ENCODE data around the gene ST7L.

The ST7L gene

GRCh38 chr1:112614460-112615065 lies 4.4 kb downstream of the ST7L start:
- peak; percentile 27; the same call in 2 of the 3 replicates for ATAC-seq
- TF ChIP-seq CREB5 (CRISPR knock-in tag; IDR thresholded peaks at IDR 0.05; ENCODE audit: low read depth) (no peak), OSR1 (CRISPR knock-in tag; IDR thresholded peaks at IDR 0.05) (no peak), SNAI2 (CRISPR knock-in tag; IDR thresholded peaks at IDR 0.05) (no peak), ZFP30 (CRISPR knock-in tag; IDR thresholded peaks at IDR 0.05) (no peak), ZC3H10 (CRISPR knock-in tag; IDR thresholded peaks at IDR 0.05) (no peak), TCF4 (CRISPR knock-in tag; IDR thresholded peaks at IDR 0.05; ENCODE audit: borderline replicate concordance) (no peak), BACH2 (CRISPR knock-in tag; IDR thresholded peaks at IDR 0.05; ENCODE audit: borderline replicate concordance) (no peak), POU6F1 (CRISPR knock-in tag; IDR thresholded peaks at IDR 0.05; ENCODE audit: borderline replicate concordance, low read depth) (no peak), TSHZ2 (CRISPR knock-in tag; IDR thresholded peaks at IDR 0.05) (no peak), ARNTL (CRISPR knock-in tag; IDR thresholded peaks at IDR 0.05; ENCODE audit: borderline replicate concordance, low read depth) (no peak), RARB (CRISPR knock-in tag; IDR thresholded peaks at IDR 0.05) (no peak), ZNF8 (CRISPR knock-in tag; IDR thresholded peaks at IDR 0.05) (no peak), GLIS3 (CRISPR knock-in tag; IDR thresholded peaks at IDR 0.05) (no peak), ZFP3 (CRISPR knock-in tag; IDR thresholded peaks at IDR 0.05) (no peak), TOX (CRISPR knock-in tag; IDR thresholded peaks at IDR 0.05; ENCODE audit: borderline replicate concordance) (no peak), ZNF565 (CRISPR knock-in tag; conservative IDR thresholded peaks at IDR 0.05; ENCODE audit: low read depth) (no peak), PPARA (CRISPR knock-in tag; IDR thresholded peaks at IDR 0.05; ENCODE audit: borderline replicate concordance) (no peak)
- TF ChIP-seq, protein P1, sequence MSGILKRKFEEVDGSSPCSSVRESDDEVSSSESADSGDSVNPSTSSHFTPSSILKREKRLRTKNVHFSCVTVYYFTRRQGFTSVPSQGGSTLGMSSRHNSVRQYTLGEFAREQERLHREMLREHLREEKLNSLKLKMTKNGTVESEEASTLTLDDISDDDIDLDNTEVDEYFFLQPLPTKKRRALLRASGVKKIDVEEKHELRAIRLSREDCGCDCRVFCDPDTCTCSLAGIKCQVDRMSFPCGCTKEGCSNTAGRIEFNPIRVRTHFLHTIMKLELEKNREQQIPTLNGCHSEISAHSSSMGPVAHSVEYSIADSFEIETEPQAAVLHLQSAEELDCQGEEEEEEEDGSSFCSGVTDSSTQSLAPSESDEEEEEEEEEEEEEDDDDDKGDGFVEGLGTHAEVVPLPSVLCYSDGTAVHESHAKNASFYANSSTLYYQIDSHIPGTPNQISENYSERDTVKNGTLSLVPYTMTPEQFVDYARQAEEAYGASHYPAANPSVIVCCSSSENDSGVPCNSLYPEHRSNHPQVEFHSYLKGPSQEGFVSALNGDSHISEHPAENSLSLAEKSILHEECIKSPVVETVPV (CRISPR knock-in tag; IDR thresholded peaks at IDR 0.05), result no peak

DNA sequence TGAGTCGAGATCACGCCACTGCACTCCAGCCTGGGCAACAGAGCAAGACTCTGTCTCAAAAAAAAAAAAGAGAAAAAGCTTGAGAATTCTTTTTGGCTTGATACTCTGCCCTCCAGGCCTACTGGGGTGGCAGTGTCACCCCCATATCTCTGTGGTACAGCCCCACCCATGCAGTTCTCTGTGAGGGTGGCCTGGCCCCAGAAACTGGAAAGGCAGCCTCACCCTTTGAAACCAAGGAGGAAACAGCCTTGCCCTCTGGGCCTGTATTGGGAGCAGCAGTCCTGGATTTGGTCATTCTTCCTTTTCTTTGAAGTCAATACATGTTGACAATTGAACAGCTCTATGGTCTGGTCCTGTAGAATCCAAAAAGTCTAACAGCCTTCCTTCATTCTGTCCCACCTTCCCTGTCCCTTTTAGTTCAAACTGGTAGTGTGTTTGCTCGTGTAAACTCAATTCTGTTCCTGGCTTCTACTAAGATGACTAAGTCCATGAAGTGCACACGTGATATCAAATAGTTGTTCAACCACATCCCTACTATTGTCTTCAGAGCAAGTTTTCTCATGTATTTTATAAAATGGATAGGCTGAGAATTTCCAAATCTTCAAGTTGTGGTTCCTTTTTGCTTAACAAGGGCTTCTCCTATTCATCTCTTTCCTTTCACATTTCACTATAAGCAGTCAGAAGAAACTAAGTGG lies 13.2 kb downstream of the ST7L start:
- ATAC-seq, result no peak
- no peak for TF ChIP-seq ESRRG (CRISPR knock-in tag; IDR thresholded peaks at IDR 0.05)
- no peak for TF ChIP-seq ARNTL (CRISPR knock-in tag; IDR thresholded peaks at IDR 0.05; ENCODE audit: borderline replicate concordance, low read depth)
- TF ChIP-seq, protein P1 (CRISPR knock-in tag; IDR thresholded peaks at IDR 0.05), result no peak
- TF ChIP-seq ZC3H10 (CRISPR knock-in tag; IDR thresholded peaks at IDR 0.05), result no peak
- no peak for TF ChIP-seq TSHZ2 (CRISPR knock-in tag; IDR thresholded peaks at IDR 0.05)
- TF ChIP-seq PPARA (CRISPR knock-in tag; IDR thresholded peaks at IDR 0.05; ENCODE audit: borderline replicate concordance), result no peak
- no peak for TF ChIP-seq OSR1 (CRISPR knock-in tag; IDR thresholded peaks at IDR 0.05)
- TF ChIP-seq CSDC2 (CRISPR knock-in tag; IDR thresholded peaks at IDR 0.05), result no peak
- no peak for TF ChIP-seq CREB5 (CRISPR knock-in tag; IDR thresholded peaks at IDR 0.05; ENCODE audit: low read depth)
- TF ChIP-seq GLIS3 (CRISPR knock-in tag; IDR thresholded peaks at IDR 0.05), result no peak
- TF ChIP-seq POU6F1 (CRISPR knock-in tag; IDR thresholded peaks at IDR 0.05; ENCODE audit: borderline replicate concordance, low read depth), result no peak
- TF ChIP-seq BACH2 (CRISPR knock-in tag; IDR thresholded peaks at IDR 0.05; ENCODE audit: borderline replicate concordance), result no peak
- no peak for TF ChIP-seq ZFP3 (CRISPR knock-in tag; IDR thresholded peaks at IDR 0.05)
- TF ChIP-seq TOX (CRISPR knock-in tag; IDR thresholded peaks at IDR 0.05; ENCODE audit: borderline replicate concordance), result no peak
- no peak for TF ChIP-seq ZNF8 (CRISPR knock-in tag; IDR thresholded peaks at IDR 0.05)
- TF ChIP-seq TCF4 (CRISPR knock-in tag; IDR thresholded peaks at IDR 0.05; ENCODE audit: borderline replicate concordance), result no peak

Data from SK-N-SH treated with all-trans-retinoic acid at 6 μM for 48 hours (cell line).